GM12878 (cell line): ENCODE data around the gene PRRT1. TPM values are rescaled to one million over a fixed set of nuclear protein-coding genes. Genes with fewer than 3 reads are reported as not detected.

ENCODE experiments used
- ATF3 ChIP-seq: IDR thresholded peaks from 2 replicates; pipeline ENCODE4 v1.6.1; 2011; ENCODE audit warnings: low read depth, mild to moderate bottlenecking, low read length, moderate library complexity, borderline replicate concordance; ENCODE audit errors: extremely low read depth
- CREB1 ChIP-seq: IDR thresholded peaks from 2 replicates; pipeline ENCODE4 v1.6.1; 2012; ENCODE audit warnings: low read depth, mild to moderate bottlenecking, inconsistent platforms
- HDAC6 ChIP-seq: fragments of 200-600 bp; sonication (generic); IDR thresholded peaks from one replicate; pipeline ENCODE4 v1.8.0; 2017; ENCODE audit warnings: antibody characterized with exemption; ENCODE audit not compliant: unreplicated experiment
- IRF3 ChIP-seq: fragments of 450-650 bp; IDR thresholded peaks from 2 replicates; pipeline ENCODE4 v1.6.1; 2014; ENCODE audit warnings: mild to moderate bottlenecking
- LARP7 ChIP-seq: fragments of 450-650 bp; IDR thresholded peaks from 2 replicates; pipeline ENCODE4 v1.6.1; 2017; ENCODE audit warnings: mild to moderate bottlenecking
- NR2F1 ChIP-seq: fragments of 450-650 bp; conservative IDR thresholded peaks from 2 replicates; pipeline ENCODE4 v1.6.1; 2017; ENCODE audit warnings: mild to moderate bottlenecking
- PKNOX1 ChIP-seq: fragments of 450-650 bp; IDR thresholded peaks from 2 replicates; pipeline ENCODE4 v1.6.1; 2016; ENCODE audit warnings: mild to moderate bottlenecking
- PML ChIP-seq: IDR thresholded peaks from 2 replicates; pipeline ENCODE4 v1.6.1; 2012; ENCODE audit warnings: low read length, inconsistent platforms
- POLR2AphosphoS2 ChIP-seq: IDR thresholded peaks from 2 replicates; pipeline ENCODE4 v1.6.1; 2011; ENCODE audit warnings: low read depth, mild to moderate bottlenecking, low read length, improper control_type of control experiment, moderate library complexity
- RAD21 ChIP-seq: IDR thresholded peaks from 2 replicates; pipeline ENCODE4 v1.6.1; 2011; ENCODE audit warnings: mild to moderate bottlenecking, low read depth, low read length, moderate library complexity; ENCODE audit not compliant: insufficient read depth
- RELA ChIP-seq: fragments of 450-650 bp; IDR thresholded peaks from 2 replicates; pipeline ENCODE4 v1.8.0; 2014; ENCODE audit warnings: borderline replicate concordance; ENCODE audit not compliant: partially characterized antibody
- REST ChIP-seq: IDR thresholded peaks from 2 replicates; pipeline ENCODE4 v1.6.1; 2012; ENCODE audit warnings: mild to moderate bottlenecking, low read depth, low read length
- SIN3A ChIP-seq: IDR thresholded peaks from 2 replicates; pipeline ENCODE4 v1.6.1; 2012; ENCODE audit warnings: low read depth, low read length, improper control_type of control experiment
- SPI1 ChIP-seq: IDR thresholded peaks from 2 replicates; pipeline ENCODE4 v1.6.1; 2011; ENCODE audit warnings: low read depth, mild to moderate bottlenecking, low read length, moderate library complexity, borderline replicate concordance; ENCODE audit not compliant: insufficient read depth
- SREBF1 ChIP-seq: IDR thresholded peaks from 2 replicates; pipeline ENCODE4 v1.6.1; 2012; ENCODE audit warnings: mild to moderate bottlenecking, low read length
- STAT1 ChIP-seq: fragments of 450-650 bp; conservative IDR thresholded peaks from 2 replicates; pipeline ENCODE4 v1.6.1; 2014; ENCODE audit warnings: antibody characterized with exemption, mild to moderate bottlenecking
- STAT3 ChIP-seq: IDR thresholded peaks from 2 replicates; pipeline ENCODE4 v1.6.1; 2011; ENCODE audit warnings: low read depth, low read length, improper control_type of control experiment
- SUPT20H ChIP-seq: IDR thresholded peaks from 2 replicates; pipeline ENCODE4 v1.6.1; 2011; ENCODE audit warnings: low read depth, mild to moderate bottlenecking, low read length, moderate library complexity, borderline replicate concordance; ENCODE audit not compliant: control insufficient read depth
- SUZ12 ChIP-seq: fragments of 200-600 bp; sonication (generic); IDR thresholded peaks from one replicate; pipeline ENCODE4 v1.6.1; 2018; ENCODE audit warnings: antibody characterized with exemption, mild to moderate bottlenecking; ENCODE audit not compliant: unreplicated experiment
- TBL1XR1 ChIP-seq: IDR thresholded peaks from 2 replicates; pipeline ENCODE4 v1.6.1; 2012; ENCODE audit warnings: low read depth, low read length, improper control_type of control experiment
- TCF12 ChIP-seq: IDR thresholded peaks from 2 replicates; pipeline ENCODE4 v1.6.1; 2011; ENCODE audit warnings: low read depth, mild to moderate bottlenecking, low read length
- TCF3 ChIP-seq: IDR thresholded peaks from 2 replicates; pipeline ENCODE4 v1.6.1; 2012; ENCODE audit warnings: low read depth, mild to moderate bottlenecking, low read length, borderline replicate concordance; ENCODE audit not compliant: insufficient read depth
- USF2 ChIP-seq: IDR thresholded peaks from 2 replicates; pipeline ENCODE4 v1.6.1; 2011; ENCODE audit warnings: low read depth, low read length, improper control_type of control experiment, borderline replicate concordance
- ZNF24 ChIP-seq: fragments of 450-650 bp; IDR thresholded peaks from 2 replicates; pipeline ENCODE4 v1.6.1; 2017; ENCODE audit warnings: antibody characterized with exemption, mild to moderate bottlenecking
- polyA plus RNA-seq, 11 experiments: library from polyadenylated mRNA; depleted of rRNA in 4 of 11; unstranded in 6 of 11; stranded (reverse) in 5 of 11; fragments of >200 nt; fragmentation: Nextera tagmentation in 4 of 11; fragmentation: Illumina TruSeq in 1 of 11; extraction: Ambion mirVana in 4 of 11; extraction: Trizol in 1 of 11; gene quantifications; 1 replicate in 1 of 11; 2 replicates in 10 of 11; pipeline versions ENCODE4 v1.2.1 to v1.2.3, GENCODE V29; 2011 to 2016; ENCODE audit warnings: inconsistent platforms in 2 of 11, missing spikeins in 2 of 11, low read depth in 1 of 11
- total RNA-seq, 4 experiments: library from RNA; depleted of rRNA in 3 of 4; stranded (reverse); fragments of >200 nt in 3 of 4; fragmentation: Illumina TruSeq in 1 of 4; extraction: Trizol in 1 of 4; gene quantifications; 2 replicates each; pipeline versions ENCODE4 v1.2.1 to v1.2.3, GENCODE V29; 2013 to 2021

The PRRT1 gene
- total and polyA plus RNA-seq, 10 of the 15 experiments (the other 5 are each of a cell fraction or from before 2014, with no cell fraction given) = 0.04 to 0.15 (median 0.10) TPM; not detected in 6

GRCh38 chr6:32175711-32176475 is 24.2 kb upstream of the PRRT1 start, which contains the start of gene AGPAT1 (continued):
- no peak for TF ChIP-seq REST
- TF ChIP-seq TCF3 = no peak
- TF ChIP-seq IRF3 = 0 out of 2 replicates have a peak, but pooled peaks have one; percentile 45
- TF ChIP-seq CREB1 = peak; percentile 69
- TF ChIP-seq HDAC6 = no peak
- no peak for TF ChIP-seq RELA
- TF ChIP-seq TBL1XR1 = no peak
- TF ChIP-seq USF2 = no peak
- TF ChIP-seq RAD21 = no peak
- TF ChIP-seq NR2F1 = no peak; the same call in 1 of the 2 replicates
- no peak for TF ChIP-seq ATF3
- no peak for TF ChIP-seq SREBF1
- 0 out of 2 replicates have a peak, but pooled peaks have one; percentile 29 for TF ChIP-seq POLR2AphosphoS2
- TF ChIP-seq PML = no peak
- TF ChIP-seq SIN3A = no peak
- TF ChIP-seq PKNOX1 = peak; percentile 99
- TF ChIP-seq LARP7 = peak; percentile 42; the same call in 1 of the 2 replicates
- no peak for TF ChIP-seq STAT3
- TF ChIP-seq SPI1 = no peak; the same call in 1 of the 2 replicates
- no peak for TF ChIP-seq STAT1
- TF ChIP-seq TCF12 = peak; percentile 29; the same call in 1 of the 2 replicates
- TF ChIP-seq SUPT20H = no peak
- no peak for TF ChIP-seq SUZ12
- TF ChIP-seq ZNF24 = no peak
